OCI-LY7 (cell line): Measurements from ENCODE around the gene RFX8. TPM values are rescaled to one million over a fixed set of nuclear protein-coding genes. Genes with fewer than 3 reads are reported as not detected.

Experiments used
- BruUV-seq: library from RNA; stranded (reverse); fragments of 400-500 nt; replicated peaks from 2 replicates; lab custom pipeline; 2021; lab: Mats Ljungman, UMichigan
- CTCF ChIA-PET: fragments of 300-600 bp; sonication (Branson Sonifier 250); formaldehyde crosslinking; loops from one replicate; lab custom pipeline; 2022; ENCODE audit warnings: antibody characterized with exemption; ENCODE audit not compliant: unreplicated experiment; lab: Charles Lee
- POLR2A ChIA-PET: fragments of 300-600 bp; sonication (Branson Sonifier 250); formaldehyde crosslinking; loops from one replicate; lab custom pipeline; 2022; ENCODE audit warnings: antibody characterized with exemption; lab: Charles Lee
- DNase-seq: peaks from one replicate; pipeline ENCODE4 v3.0.0-alpha.2; 2015; ENCODE audit warnings: low spot score
- H2AFZ ChIP-seq: fragments of 200-600 bp; sonication (generic), shearing (Covaris generic); 2 replicates; pipeline ENCODE4 v1.6.1; 2014; ENCODE audit warnings: mild to moderate bottlenecking, antibody characterized with exemption, low read length, moderate library complexity
- H3K27ac ChIP-seq: fragments of 200-600 bp; sonication (generic); 2 replicates; pipeline ENCODE4 v1.5.1; 2014; ENCODE audit warnings: mixed run types, low read depth, mild to moderate bottlenecking, moderate library complexity, low read length, inconsistent platforms; ENCODE audit not compliant: poor library complexity, severe bottlenecking
- H3K36me3 ChIP-seq: fragments of 200-600 bp; sonication (generic); 2 replicates; pipeline ENCODE4 v1.6.1; 2014; ENCODE audit warnings: mild to moderate bottlenecking, antibody characterized with exemption, low read length, moderate library complexity, mixed read lengths; ENCODE audit not compliant: insufficient read depth
- H3K4me1 ChIP-seq: fragments of 200-600 bp; sonication (generic); 2 replicates; pipeline ENCODE4 v1.5.1; 2014; ENCODE audit warnings: mild to moderate bottlenecking, low read length; ENCODE audit not compliant: insufficient read depth, poor library complexity, severe bottlenecking
- H3K4me2 ChIP-seq: fragments of 200-600 bp; sonication (generic); 2 replicates; pipeline ENCODE4 v1.6.1; 2014; ENCODE audit warnings: mild to moderate bottlenecking, low read length
- H3K4me3 ChIP-seq: fragments of 200-600 bp; sonication (generic); 2 replicates; pipeline ENCODE4 v1.5.1; 2014; ENCODE audit warnings: mild to moderate bottlenecking, low read depth, low read length; ENCODE audit not compliant: poor library complexity, severe bottlenecking
- H3K79me2 ChIP-seq: fragments of 200-600 bp; sonication (generic); 2 replicates; pipeline ENCODE4 v1.6.1; 2016; ENCODE audit warnings: low read depth, mild to moderate bottlenecking, low read length, moderate library complexity, mixed read lengths; ENCODE audit not compliant: insufficient read depth
- H3K9me2 ChIP-seq: fragments of 200-600 bp; sonication (generic); 2 replicates; pipeline ENCODE4 v1.6.1; 2016; ENCODE audit warnings: mild to moderate bottlenecking, low read length, mixed read lengths; ENCODE audit not compliant: insufficient read depth
- H3K9me3 ChIP-seq: fragments of 200-600 bp; sonication (generic); 2 replicates; pipeline ENCODE4 v1.6.1; 2014; ENCODE audit warnings: mild to moderate bottlenecking, mixed run types, low read length, mixed read lengths
- H4K20me1 ChIP-seq: fragments of 200-600 bp; sonication (generic); 2 replicates; pipeline ENCODE4 v1.6.1; 2014; ENCODE audit warnings: mild to moderate bottlenecking, antibody characterized with exemption, low read length, moderate library complexity, mixed read lengths; ENCODE audit not compliant: insufficient read depth
- EZH2phosphoT487 ChIP-seq: fragments of 200-600 bp; sonication (generic); IDR thresholded peaks from 2 replicates; pipeline ENCODE4 v1.6.1; 2018; ENCODE audit warnings: low read depth, borderline replicate concordance, mild to moderate bottlenecking, mixed run types, antibody characterized with exemption, low read length, moderate library complexity, mixed read lengths
- intact Hi-C: fragments of 100-400 bp; cut with micrococcal nuclease; formaldehyde crosslinking; loops from one replicate; pipeline ENCODE4 v1.10.0; 2022; ENCODE audit not compliant: unreplicated experiment
- total RNA-seq, 2 experiments: library from RNA; depleted of rRNA in 1 of 2; stranded (reverse); fragments of >200 nt in 1 of 2; shearing (Covaris generic) in 1 of 2; gene quantifications; 2 replicates each; pipeline ENCODE4 v1.2.3, GENCODE V29; 2014 to 2022
- TF ChIP-seq, protein P1 (sequence below): fragments of 200-600 bp; sonication (generic); conservative IDR thresholded peaks from 2 replicates; pipeline ENCODE4 v1.5.1; 2014; ENCODE audit warnings: mild to moderate bottlenecking, antibody characterized with exemption, low read length, moderate library complexity, mixed read lengths

The RFX8 gene
- total RNA-seq, 2 experiments from 2014 or later: not detected

DNA sequence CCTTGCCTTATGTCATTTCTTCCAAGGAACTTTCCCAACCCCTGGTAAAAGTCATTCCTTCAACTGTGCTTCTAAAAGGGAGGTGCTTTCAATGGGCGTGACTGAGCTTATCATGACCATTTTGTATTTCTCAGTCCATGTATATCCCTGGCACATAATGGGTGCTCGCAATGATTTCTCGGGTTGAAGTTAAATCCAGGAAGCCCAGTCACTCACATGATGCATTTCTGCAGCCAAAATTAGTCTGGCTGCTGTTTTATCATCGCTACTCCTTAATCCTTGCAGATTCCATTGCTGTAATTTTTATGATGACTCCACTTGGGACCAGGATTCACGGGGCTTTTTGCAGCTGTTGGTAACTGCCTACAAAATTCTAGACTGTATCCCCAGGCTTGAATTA is 25.9 kb upstream of the RFX8 start:
- CTCF ChIA-PET: no interaction called here
- H3K79me2 ChIP-seq: no peaks in the 10 kb centered on the region
- intact Hi-C loops: no loop called here
- no peak overlapping the region for H3K27ac ChIP-seq
- H3K9me2 ChIP-seq: no peaks in the 10 kb centered on the region
- no peaks in the 10 kb centered on the region for H3K9me3 ChIP-seq
- H3K4me3 ChIP-seq: no peak overlapping the region
- TF ChIP-seq, protein P1, sequence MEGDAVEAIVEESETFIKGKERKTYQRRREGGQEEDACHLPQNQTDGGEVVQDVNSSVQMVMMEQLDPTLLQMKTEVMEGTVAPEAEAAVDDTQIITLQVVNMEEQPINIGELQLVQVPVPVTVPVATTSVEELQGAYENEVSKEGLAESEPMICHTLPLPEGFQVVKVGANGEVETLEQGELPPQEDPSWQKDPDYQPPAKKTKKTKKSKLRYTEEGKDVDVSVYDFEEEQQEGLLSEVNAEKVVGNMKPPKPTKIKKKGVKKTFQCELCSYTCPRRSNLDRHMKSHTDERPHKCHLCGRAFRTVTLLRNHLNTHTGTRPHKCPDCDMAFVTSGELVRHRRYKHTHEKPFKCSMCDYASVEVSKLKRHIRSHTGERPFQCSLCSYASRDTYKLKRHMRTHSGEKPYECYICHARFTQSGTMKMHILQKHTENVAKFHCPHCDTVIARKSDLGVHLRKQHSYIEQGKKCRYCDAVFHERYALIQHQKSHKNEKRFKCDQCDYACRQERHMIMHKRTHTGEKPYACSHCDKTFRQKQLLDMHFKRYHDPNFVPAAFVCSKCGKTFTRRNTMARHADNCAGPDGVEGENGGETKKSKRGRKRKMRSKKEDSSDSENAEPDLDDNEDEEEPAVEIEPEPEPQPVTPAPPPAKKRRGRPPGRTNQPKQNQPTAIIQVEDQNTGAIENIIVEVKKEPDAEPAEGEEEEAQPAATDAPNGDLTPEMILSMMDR: no peak
- no peak for TF ChIP-seq EZH2phosphoT487
- no peak overlapping the region for H2AFZ ChIP-seq
- H3K4me1 ChIP-seq: no peaks in the 10 kb centered on the region
- POLR2A ChIA-PET: no interaction called here
- H3K36me3 ChIP-seq: no peaks in the 10 kb centered on the region
- H3K4me2 ChIP-seq: no peak overlapping the region
- no peak for DNase-seq
- H4K20me1 ChIP-seq: no peaks in the 10 kb centered on the region
- no TSS peak for BruUV-seq

DNA sequence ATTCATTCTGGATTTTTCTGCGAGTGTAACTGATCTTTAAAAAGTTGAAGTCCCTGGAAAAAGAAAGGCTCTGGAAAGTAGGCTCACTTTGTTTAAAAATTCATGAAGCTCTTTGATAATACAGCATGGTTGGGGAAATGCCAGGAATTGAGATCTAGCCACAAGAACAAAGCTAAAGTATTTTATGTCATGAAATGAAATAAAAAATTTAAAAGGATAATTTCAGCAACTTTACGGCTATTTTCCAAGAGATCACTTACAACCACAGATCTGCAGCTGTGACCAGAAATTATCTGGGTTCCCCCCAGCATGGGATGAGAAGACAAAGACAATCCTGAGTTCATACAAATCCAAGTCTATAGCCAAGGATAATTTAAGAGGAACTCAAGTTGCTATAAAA is 25.3 kb upstream of the RFX8 start:
- ChIA-PET POLR2A (interaction anchor here (0.8 kb wide), 1 partner anchor 10 kb away, joined by 4 read pairs; no protein-coding TSS in a partner anchor), CTCF (no interaction called here)
- no peaks in the 10 kb centered on the region for H3K36me3 ChIP-seq
- no peaks in the 10 kb centered on the region for H3K4me1 ChIP-seq
- H4K20me1 ChIP-seq: no peaks in the 10 kb centered on the region
- H3K4me2 ChIP-seq: no peak overlapping the region
- H3K79me2 ChIP-seq: no peaks in the 10 kb centered on the region
- no peaks in the 10 kb centered on the region for H3K9me3 ChIP-seq
- intact Hi-C loops: no loop called here
- H3K9me2 ChIP-seq: no peaks in the 10 kb centered on the region
- no peak for DNase-seq
- no peak for TF ChIP-seq EZH2phosphoT487
- no peak overlapping the region for H3K27ac ChIP-seq
- no peak overlapping the region for H3K4me3 ChIP-seq
- BruUV-seq: no TSS peak
- H2AFZ ChIP-seq: no peak overlapping the region

DNA sequence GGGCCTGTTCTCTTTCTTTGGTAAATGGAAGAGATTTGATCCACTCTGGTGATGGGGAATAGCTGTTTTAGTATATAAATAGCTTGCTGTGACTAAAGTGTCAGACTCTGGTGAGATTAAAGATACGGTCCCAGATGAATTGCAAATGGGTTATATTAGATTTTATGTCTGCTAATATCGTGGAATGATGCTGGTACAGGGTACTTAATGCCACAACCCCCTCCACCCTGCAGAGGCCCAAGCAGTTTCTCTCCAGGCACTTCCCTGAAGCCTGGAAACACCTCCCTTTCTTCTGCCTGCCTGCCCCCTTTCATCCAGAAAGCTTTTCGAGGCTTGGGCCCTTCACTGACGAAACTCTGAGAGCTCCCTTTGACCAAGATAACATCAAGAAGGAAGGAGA is 21.4 kb upstream of the RFX8 start:
- ChIA-PET CTCF (no interaction called here), POLR2A (no interaction called here)
- no TSS peak for BruUV-seq
- H3K4me2 ChIP-seq: no peak overlapping the region
- H4K20me1 ChIP-seq: no peaks in the 10 kb centered on the region
- H3K9me2 ChIP-seq: no peaks in the 10 kb centered on the region
- TF ChIP-seq, protein P1: no peak
- no peak for TF ChIP-seq EZH2phosphoT487
- DNase-seq: no peak
- no peak overlapping the region for H3K4me3 ChIP-seq
- intact Hi-C loops: no loop called here
- H3K9me3 ChIP-seq: no peaks in the 10 kb centered on the region
- no peaks in the 10 kb centered on the region for H3K36me3 ChIP-seq
- no peaks in the 10 kb centered on the region for H3K4me1 ChIP-seq
- H2AFZ ChIP-seq: no peak overlapping the region
- no peak overlapping the region for H3K27ac ChIP-seq
- no peaks in the 10 kb centered on the region for H3K79me2 ChIP-seq
